Colonic mucosa (tissue), 4 donors: ENCODE results near the gene GBP4. TPM values are rescaled to one million over a fixed set of nuclear protein-coding genes. Genes with fewer than 3 reads are reported as not detected.

ENCODE experiments used
- DNase-seq: peaks from one replicate; pipeline ENCODE4 v3.0.0-alpha.2; 2020
- H3K27ac ChIP-seq: fragments of 200-600 bp; one replicate; pipeline ENCODE4 v1.8.0; 2021
- H3K27me3 ChIP-seq: fragments of 200-600 bp; one replicate; pipeline ENCODE4 v1.8.0; 2021
- H3K36me3 ChIP-seq: fragments of 200-600 bp; one replicate; pipeline ENCODE4 v1.8.0; 2021
- H3K4me1 ChIP-seq: fragments of 200-600 bp; one replicate; pipeline ENCODE4 v1.8.0; 2021; ENCODE audit warnings: mild to moderate bottlenecking
- H3K4me3 ChIP-seq: fragments of 200-600 bp; one replicate; pipeline ENCODE4 v1.8.0; 2021
- H3K9ac ChIP-seq, 2 donors: one replicate each; pipeline ENCODE4 v1.7.0; 2013; ENCODE audit warnings: control low read depth in 2 of 2, low read depth in 2 of 2, low read length in 2 of 2
- H3K9me3 ChIP-seq: fragments of 200-600 bp; one replicate; pipeline ENCODE4 v1.8.0; 2021
- CTCF ChIP-seq: fragments of 200-600 bp; IDR thresholded peaks from one replicate; pipeline ENCODE4 v1.8.0; 2022; ENCODE audit warnings: antibody characterized with exemption, mild to moderate bottlenecking
- intact Hi-C: fragments of 100-400 bp; cut with DNase I; formaldehyde crosslinking; loops from one replicate; pipeline ENCODE4 v1.14.1; 2022
- total RNA-seq, 2 donors: library from RNA; stranded (reverse); fragmentation: NEBNext Ultra II Directional in 1 of 2; extraction: Animal tissue kit (Norgen Biotek cat#: 25700) in 1 of 2; gene quantifications; one replicate each; pipeline ENCODE4 v1.2.1, GENCODE V29; 2021
- donor health status: healthy.
- donor health status: DM: no; HTN: no; CAD: no.
- donor health status: DM: no; HTN: no; CAD: no.

Gene GBP4
- total RNA-seq, 2 donors from 2014 or later: 2.1 to 4.9 TPM

- H3K9ac ChIP-seq: no peak overlapping the region
- intact Hi-C loops: no loop called here
- H3K4me1 ChIP-seq: no peaks in the 10 kb centered on the region
- H3K27ac ChIP-seq: no peak overlapping the region
- H3K27me3 ChIP-seq: no peaks in the 10 kb centered on the region
- H3K9me3 ChIP-seq: no peaks in the 10 kb centered on the region
- H3K36me3 ChIP-seq: no peaks in the 10 kb centered on the region
- H3K4me3 ChIP-seq: no peak overlapping the region
- no peak for DNase-seq
- no peak for TF ChIP-seq CTCF
Observed at GRCh38 chr1:89165811-89166210, 32.9 kb downstream of the GBP4 start.

GRCh38 chr1:89151047-89151446 is 47.7 kb downstream of the GBP4 start:
- no peaks in the 10 kb centered on the region for H3K36me3 ChIP-seq
- TF ChIP-seq CTCF: no peak
- no peaks in the 10 kb centered on the region for H3K27me3 ChIP-seq
- no peaks in the 10 kb centered on the region for H3K4me1 ChIP-seq
- intact Hi-C loops: no loop called here
- H3K9me3 ChIP-seq: no peaks in the 10 kb centered on the region
- no peak overlapping the region for H3K27ac ChIP-seq
- no peak overlapping the region for H3K9ac ChIP-seq
- no peak overlapping the region for H3K4me3 ChIP-seq
- no peak for DNase-seq

- Histone ChIP-seq H3K27ac (no peak overlapping the region), H3K4me1 (no peaks in the 10 kb centered on the region), H3K4me3 (no peak overlapping the region), H3K27me3 (no peaks in the 10 kb centered on the region), H3K9me3 (no peaks in the 10 kb centered on the region), H3K9ac (no peak overlapping the region), H3K36me3 (no peaks in the 10 kb centered on the region)
- no peak for TF ChIP-seq CTCF
- DNase-seq: no peak
- intact Hi-C loops: no loop called here
Observed at GRCh38 chr1:89149976-89150375, 48.8 kb downstream of the GBP4 start.

- Histone ChIP-seq H3K4me1 (no peaks in the 10 kb centered on the region), H3K9me3 (no peaks in the 10 kb centered on the region), H3K27ac (no peak overlapping the region), H3K9ac (no peak overlapping the region), H3K4me3 (no peak overlapping the region), H3K36me3 (no peaks in the 10 kb centered on the region), H3K27me3 (no peaks in the 10 kb centered on the region)
- no peak for TF ChIP-seq CTCF
- intact Hi-C loops: no loop called here
- DNase-seq: no peak
Observed at GRCh38 chr1:89149229-89149628, 49.5 kb downstream of the GBP4 start.

GRCh38 chr1:89147678-89148658 is 50.8 kb downstream of the GBP4 start:
- no peak overlapping the region for H3K4me3 ChIP-seq
- intact Hi-C loops: no loop called here
- H3K4me1 ChIP-seq: no peaks in the 10 kb centered on the region
- no peaks in the 10 kb centered on the region for H3K9me3 ChIP-seq
- H3K27ac ChIP-seq: no peak overlapping the region
- no peaks in the 10 kb centered on the region for H3K27me3 ChIP-seq
- no peaks in the 10 kb centered on the region for H3K36me3 ChIP-seq
- TF ChIP-seq CTCF: no peak
- H3K9ac ChIP-seq: no peak overlapping the region
- no peak for DNase-seq
